HepG2 (cell line): ENCODE data around the gene RNU2-63P. TPM values are rescaled to one million over a fixed set of nuclear protein-coding genes. Genes with fewer than 3 reads are reported as not detected.

Source experiments
- ATAC-seq: fragments of 200-7000 bp; cut with Tn5 transposase; 3 replicates; pipeline ENCODE4 v1.9.1; 2020; ENCODE audit warnings: mild to moderate bottlenecking, moderate library complexity
- BruUV-seq: library from RNA; stranded (reverse); fragments of 400-500 nt; replicated peaks from 2 replicates; lab custom pipeline; 2021; lab: Mats Ljungman, UMichigan
- CTCF ChIA-PET: fragments of 300-600 bp; formaldehyde crosslinking; extraction: SDS; loops from one replicate; lab custom pipeline; 2021; ENCODE audit warnings: low total read pairs, inconsistent platforms, low intra/inter-chr PET ratio; lab: Yijun Ruan, JAX
- POLR2A ChIA-PET: fragments of 350-600 bp; sonication (Branson Sonifier 250); formaldehyde crosslinking; loops from one replicate; lab custom pipeline; 2020; ENCODE audit warnings: antibody characterized with exemption, inconsistent platforms; lab: Yijun Ruan, JAX
- DNase-seq: peaks from one replicate; pipeline ENCODE4 v3.0.0-alpha.2; 2015; ENCODE audit warnings: low spot score
- FAIRE-seq: peaks from 3 replicates; lab custom pipeline; 2011; peaks lifted over from hg19 to GRCh38; lab: Jason Lieb, UNC
- H2AFZ ChIP-seq: one replicate; pipeline ENCODE4 v1.6.1; 2011; ENCODE audit warnings: low read length, inconsistent platforms
- H3K27ac ChIP-seq: fragments of 300-600 bp; 3 replicates; pipeline ENCODE4 v1.8.0; 2011; ENCODE audit warnings: mixed run types, mild to moderate bottlenecking, mixed read lengths, low read length, inconsistent platforms; ENCODE audit not compliant: insufficient read depth; ENCODE audit errors: extremely low read length
- H3K27me3 ChIP-seq, 2 experiments: fragments of 200-600 bp in 1 of 2; 2 replicates in 1 of 2; 3 replicates in 1 of 2; pipeline versions ENCODE4 v1.6.0 to v1.8.0; 2011; ENCODE audit warnings: low read length in 2 of 2, mild to moderate bottlenecking in 2 of 2, moderate library complexity in 2 of 2, inconsistent platforms in 1 of 2; ENCODE audit not compliant: insufficient read depth in 2 of 2, control insufficient read depth in 1 of 2
- H3K36me3 ChIP-seq, 2 experiments: fragments of 200-600 bp in 1 of 2; replicated peaks in 1 of 2; 2 replicates in 1 of 2; 3 replicates in 1 of 2; pipeline versions ENCODE4 v1.5.1 to v1.8.0; 2011; ENCODE audit warnings: low read length in 2 of 2, inconsistent platforms in 1 of 2; ENCODE audit not compliant: insufficient read depth in 2 of 2, control insufficient read depth in 1 of 2
- H3K4me1 ChIP-seq: 2 replicates; pipeline ENCODE4 v1.5.1; 2012; ENCODE audit warnings: low read length, inconsistent platforms; ENCODE audit not compliant: insufficient read depth
- H3K4me2 ChIP-seq: 2 replicates; pipeline ENCODE4 v1.6.0; 2011; ENCODE audit warnings: low read depth, low read length, inconsistent platforms
- H3K4me3 ChIP-seq, 3 experiments: fragments of 200-600 bp in 1 of 3; sonication (generic), shearing (Covaris generic) in 1 of 3; replicated peaks in 1 of 3; 2 replicates each; pipeline ENCODE4 v1.5.1; 2011 to 2016; ENCODE audit warnings: low read length in 3 of 3, inconsistent platforms in 2 of 3, low read depth in 2 of 3, mild to moderate bottlenecking in 2 of 3, control low read depth in 1 of 3, mixed read lengths in 1 of 3; ENCODE audit not compliant: insufficient read depth in 1 of 3
- H3K79me2 ChIP-seq: one replicate; pipeline ENCODE4 v1.6.1; 2011; ENCODE audit warnings: low read length, inconsistent platforms; ENCODE audit not compliant: insufficient read depth
- H3K9ac ChIP-seq: 2 replicates; pipeline ENCODE4 v1.6.0; 2011; ENCODE audit warnings: mild to moderate bottlenecking, low read depth, low read length, inconsistent platforms; ENCODE audit not compliant: insufficient read depth
- H3K9me3 ChIP-seq: 2 replicates; pipeline ENCODE4 v1.5.1; 2012; ENCODE audit warnings: mild to moderate bottlenecking, low read length
- H4K20me1 ChIP-seq: 2 replicates; pipeline ENCODE4 v1.6.0; 2011; ENCODE audit warnings: inconsistent platforms, mild to moderate bottlenecking, low read length, moderate library complexity; ENCODE audit not compliant: insufficient read depth
- AHDC1 ChIP-seq: sonication (generic); formaldehyde crosslinking; IDR thresholded peaks from 2 replicates; pipeline ENCODE4 v1.5.1; 2020; ENCODE audit warnings: mild to moderate bottlenecking, missing genetic modification reagents, borderline replicate concordance
- ATAD3A ChIP-seq: sonication (generic); formaldehyde crosslinking; IDR thresholded peaks from 2 replicates; pipeline ENCODE4 v1.4.0; 2020; ENCODE audit warnings: missing genetic modification reagents
- GLI4 ChIP-seq: sonication (generic); formaldehyde crosslinking; IDR thresholded peaks from 2 replicates; pipeline ENCODE4 v1.5.1; 2020; ENCODE audit warnings: missing genetic modification reagents, mild to moderate bottlenecking, moderate library complexity, borderline replicate concordance
- SNAPC4 ChIP-seq: sonication (generic); formaldehyde crosslinking; IDR thresholded peaks from 2 replicates; pipeline ENCODE4 v1.4.0; 2020; ENCODE audit warnings: mild to moderate bottlenecking, missing genetic modification reagents
- ZBTB34 ChIP-seq: sonication (generic); formaldehyde crosslinking; IDR thresholded peaks from 2 replicates; pipeline ENCODE4 v1.8.0; 2022; ENCODE audit warnings: mild to moderate bottlenecking, missing genetic modification reagents
- ZNF547 ChIP-seq: sonication (generic); formaldehyde crosslinking; IDR thresholded peaks from 2 replicates; pipeline ENCODE4 v1.5.1; 2020; ENCODE audit warnings: mild to moderate bottlenecking, missing genetic modification reagents
- WGBS: methylation state at CpG from one replicate; pipeline ENCODE4 v1.1.6; 2017; ENCODE audit warnings: low lambda C conversion rate; 5-methylcytosine and 5-hydroxymethylcytosine counted together
- in situ Hi-C: cut with HindIII; loops from 2 replicates; pipeline ENCODE4 v1.10.0; 2017; ENCODE audit warnings: low pct_unique_long_range_greater_than_20kb; ENCODE audit not compliant: extremely low pct_ligation_motif_present
- intact Hi-C: fragments of 100-400 bp; cut with micrococcal nuclease; formaldehyde crosslinking; loops from one replicate; pipeline ENCODE4 v1.10.0; 2022; ENCODE audit not compliant: unreplicated experiment
- polyA plus RNA-seq, 8 experiments: library from polyadenylated mRNA; depleted of rRNA in 3 of 8; stranded (reverse) in 7 of 8; unstranded in 1 of 8; fragments of >200 nt; fragmentation: Illumina TruSeq in 4 of 8; extraction: Trizol in 4 of 8; gene quantifications; 2 replicates each; pipeline versions ENCODE4 v1.2.1 to v1.2.3, GENCODE V29; 2011 to 2016; ENCODE audit warnings: low read depth in 4 of 8, missing spikeins in 1 of 8, mixed read lengths in 1 of 8; ENCODE audit not compliant: insufficient read depth in 1 of 8
- total RNA-seq, 5 experiments: library from RNA; depleted of rRNA; stranded (reverse); fragments of >200 nt; fragmentation: Illumina TruSeq; extraction: Trizol; gene quantifications; 2 replicates each; pipeline ENCODE4 v1.2.3, GENCODE V29; 2016; ENCODE audit warnings: low read depth in 1 of 5
- TF ChIP-seq, protein P1 (sequence below), 2 experiments: fragments of 450-650 bp in 1 of 2; sonication (generic) in 1 of 2; formaldehyde crosslinking; IDR thresholded peaks; 2 replicates each; pipeline versions ENCODE4 v1.5.0 to v1.8.0; 2020 to 2022; ENCODE audit warnings: mild to moderate bottlenecking in 1 of 2, missing genetic modification reagents in 1 of 2

RNU2-63P gene
- total and polyA plus RNA-seq, 2 of the 13 experiments (the other 11 are each of a cell fraction or from before 2014, with no cell fraction given), result 6.8 TPM; not detected in 1

DNA sequence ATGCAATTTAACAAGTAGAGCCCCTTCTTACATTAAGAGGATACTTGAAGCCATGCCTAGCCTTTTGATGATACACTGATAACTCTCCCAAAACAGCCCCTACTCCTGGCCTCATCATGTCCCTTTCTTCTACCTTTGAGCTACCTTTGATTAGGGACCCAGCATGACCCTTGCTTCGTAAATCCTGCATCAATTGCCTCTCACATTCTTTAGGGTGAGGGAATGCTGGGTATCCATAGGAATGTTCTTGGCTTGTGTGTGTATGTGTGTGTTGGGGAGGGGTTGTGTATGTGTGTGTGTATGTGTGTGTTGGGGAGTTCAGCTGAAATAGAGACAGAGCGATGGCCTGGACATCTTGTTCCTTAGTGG, 44.5 kb upstream of the RNU2-63P start:
- POLR2A ChIA-PET, result interaction anchor here (0.7 to 3.1 kb wide), 13 partner anchors 11 to 102 kb away, joined by 3 to 29 read pairs (median 4); partner anchors contain the start of genes FABP1 and RNU2-63P
- 15% methylated on average over 2 of the region's 2 CpGs for WGBS
- FAIRE-seq, result no peak
- CTCF ChIA-PET, result interaction anchor here (2.3 to 3.5 kb wide), 2 partner anchors 98 to 126 kb away, joined by 15 to 76 read pairs; no protein-coding TSS in a partner anchor
- ATAC-seq, result peak; percentile 43
- Histone ChIP-seq H2AFZ (no peak overlapping the region), H4K20me1 (no peaks in the 10 kb centered on the region), H3K27me3 (0 out of 5 replicates have a peak, but pooled peaks cover 0 to 3% of the 10 kb centered on the region in 2 experiments), H3K27ac (no peak overlapping the region), H3K9me3 (no peaks in the 10 kb centered on the region), H3K9ac (no peak overlapping the region), H3K4me3 (no peak overlapping the region), H3K79me2 (no peaks in the 10 kb centered on the region), H3K36me3 (no peaks in the 10 kb centered on the region), H3K4me2 (peak overlapping the region; percentile 40), H3K4me1 (peaks cover 62% of the 10 kb centered on the region)
- BruUV-seq, result no TSS peak
- in situ Hi-C loops (loop anchor here (5.0 to 25.0 kb wide), 2 partner anchors 101 to 401 kb away; partner anchors contain the start of gene FOXI3), intact Hi-C loops (loop anchor here (1.0 to 2.0 kb wide), 3 partner anchors 66 to 126 kb away; no protein-coding TSS in a partner anchor)
- TF ChIP-seq GLI4 (no peak), ZNF547 (CRISPR knock-in tag) (no peak), SNAPC4 (CRISPR knock-in tag) (0 out of 2 replicates have a peak, but pooled peaks have one; percentile 17), ATAD3A (CRISPR knock-in tag) (no peak), AHDC1 (CRISPR knock-in tag) (0 out of 2 replicates have a peak, but pooled peaks have one; percentile 7), ZBTB34 (CRISPR knock-in tag) (0 out of 2 replicates have a peak, but pooled peaks have one; percentile 21)
- TF ChIP-seq, protein P1, sequence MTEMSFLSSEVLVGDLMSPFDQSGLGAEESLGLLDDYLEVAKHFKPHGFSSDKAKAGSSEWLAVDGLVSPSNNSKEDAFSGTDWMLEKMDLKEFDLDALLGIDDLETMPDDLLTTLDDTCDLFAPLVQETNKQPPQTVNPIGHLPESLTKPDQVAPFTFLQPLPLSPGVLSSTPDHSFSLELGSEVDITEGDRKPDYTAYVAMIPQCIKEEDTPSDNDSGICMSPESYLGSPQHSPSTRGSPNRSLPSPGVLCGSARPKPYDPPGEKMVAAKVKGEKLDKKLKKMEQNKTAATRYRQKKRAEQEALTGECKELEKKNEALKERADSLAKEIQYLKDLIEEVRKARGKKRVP (CRISPR knock-in tag; IDR thresholded peaks at IDR 0.05), result 0 out of 4 replicates have a peak, but pooled peaks of 1 of the 2 experiments have one; percentile 28
- no peak for DNase-seq
